HG03045 (cell line): ENCODE measurements around the gene GIN1.
"Not testable (repeated sequence)": the region's sequence is repeated elsewhere in the genome, so short reads cannot be mapped to it uniquely, and the experiment has no call there.

Source experiments
- ATAC-seq: cut with Tn5 transposase; IDR thresholded peaks from one replicate; pipeline ENCODE4 v1.9.1; 2021; ENCODE audit warnings: mild to moderate bottlenecking, moderate library complexity; ENCODE audit not compliant: unreplicated experiment

GIN1 gene, protein sequence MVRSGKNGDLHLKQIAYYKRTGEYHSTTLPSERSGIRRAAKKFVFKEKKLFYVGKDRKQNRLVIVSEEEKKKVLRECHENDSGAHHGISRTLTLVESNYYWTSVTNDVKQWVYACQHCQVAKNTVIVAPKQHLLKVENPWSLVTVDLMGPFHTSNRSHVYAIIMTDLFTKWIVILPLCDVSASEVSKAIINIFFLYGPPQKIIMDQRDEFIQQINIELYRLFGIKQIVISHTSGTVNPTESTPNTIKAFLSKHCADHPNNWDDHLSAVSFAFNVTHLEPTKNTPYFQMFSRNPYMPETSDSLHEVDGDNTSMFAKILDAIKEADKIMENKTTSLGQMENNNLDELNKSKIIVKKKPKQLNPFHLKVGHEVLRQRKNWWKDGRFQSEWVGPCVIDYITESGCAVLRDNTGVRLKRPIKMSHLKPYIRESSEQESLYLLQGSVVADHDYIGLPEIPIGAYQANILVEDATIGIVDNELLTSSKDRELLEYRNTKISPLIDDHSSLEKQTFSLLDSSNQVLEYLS

GRCh38 chr5:103119765-103120606 lies at the start of gene GIN1, which contains the start of gene PPIP5K2:
GIN1 (minus strand) TSS chr5:103120138; CDS start chr5:103108707, 11,431 bp downstream.
PPIP5K2 (plus strand) TSS chr5:103120301; CDS start chr5:103129590, 9,289 bp downstream.
- peak; percentile 95 for ATAC-seq

GRCh38 chr5:103166706-103167105 lies 46.8 kb upstream of the GIN1 start:
- ATAC-seq = no peak

DNA sequence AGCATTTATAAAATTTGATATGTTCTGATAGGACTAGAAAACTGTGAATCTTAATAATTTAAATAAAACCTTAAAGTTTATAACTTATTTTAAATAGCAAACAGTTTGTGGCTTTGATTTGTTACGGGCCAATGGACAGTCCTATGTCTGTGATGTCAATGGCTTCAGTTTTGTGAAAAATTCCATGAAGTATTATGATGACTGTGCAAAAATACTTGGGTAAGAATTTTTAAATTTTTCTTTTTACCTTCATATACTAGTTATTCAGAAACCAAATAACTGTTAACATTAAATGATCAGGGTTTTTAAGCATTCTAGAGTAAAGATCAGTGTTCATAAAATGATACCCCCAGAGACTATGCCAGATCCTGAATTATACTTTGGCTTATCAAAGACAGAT lies 31.2 kb upstream of the GIN1 start:
- ATAC-seq = no peak

GRCh38 chr5:103148213-103148612 lies 28.3 kb upstream of the GIN1 start:
- ATAC-seq = no peak

DNA sequence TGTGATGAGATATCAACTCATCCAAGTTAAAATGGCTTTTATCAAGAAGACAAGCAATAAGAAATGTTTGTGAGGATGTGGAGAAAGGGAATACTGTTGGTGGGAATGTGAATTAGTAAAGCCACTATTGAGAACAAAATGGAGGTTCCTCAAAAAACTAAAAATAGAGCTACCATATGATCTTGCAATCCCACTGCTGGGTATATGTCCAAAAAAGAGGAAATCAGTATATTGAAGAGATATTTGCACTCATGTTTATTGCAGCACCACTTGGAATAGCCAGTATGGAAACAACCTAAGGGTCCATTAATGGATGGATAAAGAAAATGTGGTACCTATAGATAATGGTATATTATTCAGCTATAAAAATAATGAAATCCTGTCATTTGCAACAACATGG lies 25.3 kb upstream of the GIN1 start:
- ATAC-seq = no peak

DNA sequence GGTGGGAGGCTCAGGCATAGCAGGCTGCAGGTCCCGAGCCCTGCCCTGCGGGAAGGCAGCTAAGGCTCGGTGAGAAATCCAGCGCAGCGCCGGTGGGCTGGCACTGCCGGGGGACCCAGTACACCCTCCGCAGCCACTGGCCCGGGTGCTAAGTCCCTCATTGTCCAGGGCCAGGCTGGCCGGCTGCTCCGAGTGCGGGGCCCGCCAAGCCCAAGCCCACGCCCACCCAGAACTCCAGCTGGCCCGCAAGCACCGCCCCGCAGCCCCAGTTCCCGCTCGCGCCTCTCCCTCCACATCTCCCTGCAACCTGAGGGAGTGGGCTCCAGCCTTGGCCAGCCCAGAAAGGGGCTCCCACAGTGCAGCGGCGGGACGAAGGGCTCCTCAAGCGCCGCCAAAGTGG lies 22.2 kb upstream of the GIN1 start:
- not testable (repeated sequence) for ATAC-seq

- peak; percentile 98 for ATAC-seq
These were observed 19.4 kb upstream of the GIN1 start for GRCh38 chr5:103139264-103139865.

DNA sequence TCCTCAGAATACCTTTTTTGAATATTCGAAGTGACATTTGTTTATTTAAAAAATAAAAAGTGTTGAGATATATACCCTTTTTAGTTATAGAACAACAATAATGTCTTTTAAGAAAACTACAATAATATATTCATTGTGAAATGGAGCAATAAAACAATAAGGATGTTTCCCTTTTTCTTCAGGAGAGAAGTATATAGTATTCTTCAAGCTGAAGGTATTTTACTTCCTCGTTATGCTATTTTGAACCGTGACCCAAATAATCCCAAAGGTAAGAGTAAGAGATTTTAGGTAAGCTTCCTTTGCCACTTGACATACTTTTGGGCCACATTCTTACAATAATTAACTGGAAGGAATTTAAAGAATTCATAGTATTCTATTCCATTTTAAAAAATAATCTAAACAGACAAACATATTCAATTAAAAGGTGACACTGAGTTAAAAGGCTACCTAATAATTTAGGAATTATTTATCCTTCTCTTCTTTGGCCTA lies 18.3 kb upstream of the GIN1 start:
- no peak for ATAC-seq

DNA sequence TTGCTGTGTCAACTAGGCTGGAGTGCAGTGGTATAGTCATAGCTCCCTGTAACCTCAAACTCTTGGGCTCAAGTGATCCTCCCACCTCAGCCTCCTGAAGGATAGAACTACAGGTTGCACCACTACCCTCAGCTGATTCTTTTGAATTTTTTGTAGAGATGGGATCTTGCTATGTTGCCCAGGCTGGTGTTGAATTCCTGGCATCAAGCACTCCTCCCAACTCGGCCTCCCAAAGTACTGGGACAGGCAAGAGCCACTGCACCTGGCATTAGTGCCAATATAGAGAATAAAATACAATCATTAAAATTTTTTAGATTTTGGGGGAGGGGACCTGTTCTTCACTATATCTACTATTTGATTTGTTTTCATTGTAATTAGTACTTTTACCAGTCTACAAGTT lies 15.5 kb upstream of the GIN1 start:
- ATAC-seq = no peak

- no peak for ATAC-seq
These were observed 13.3 kb upstream of the GIN1 start for GRCh38 chr5:103133231-103133630.

DNA sequence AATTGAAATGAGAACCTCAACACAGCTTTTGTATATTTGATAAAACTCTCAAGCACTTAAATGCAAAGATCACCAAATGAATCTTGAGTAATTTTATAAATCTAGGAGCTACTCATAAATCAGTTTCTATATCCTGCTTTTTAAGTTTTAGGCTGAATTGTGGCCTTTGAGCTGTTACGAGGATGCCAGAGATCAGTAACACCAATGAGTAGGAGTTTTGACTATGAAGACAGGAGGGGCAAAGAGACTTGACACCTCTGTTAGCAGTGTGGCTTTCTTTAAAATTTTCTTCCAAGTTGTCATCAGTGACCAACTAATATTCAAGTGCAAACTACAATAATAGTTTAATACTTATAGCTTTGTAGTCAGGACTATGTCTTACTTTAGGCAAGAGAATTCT lies 12.7 kb upstream of the GIN1 start:
- no peak for ATAC-seq

GRCh38 chr5:103128202-103128601 lies 8.3 kb upstream of the GIN1 start:
- ATAC-seq = no peak

GRCh38 chr5:103127292-103127817 lies 7.4 kb upstream of the GIN1 start:
- ATAC-seq = no peak

- ATAC-seq = no peak
These were observed 6.6 kb upstream of the GIN1 start for GRCh38 chr5:103126557-103126956.

DNA sequence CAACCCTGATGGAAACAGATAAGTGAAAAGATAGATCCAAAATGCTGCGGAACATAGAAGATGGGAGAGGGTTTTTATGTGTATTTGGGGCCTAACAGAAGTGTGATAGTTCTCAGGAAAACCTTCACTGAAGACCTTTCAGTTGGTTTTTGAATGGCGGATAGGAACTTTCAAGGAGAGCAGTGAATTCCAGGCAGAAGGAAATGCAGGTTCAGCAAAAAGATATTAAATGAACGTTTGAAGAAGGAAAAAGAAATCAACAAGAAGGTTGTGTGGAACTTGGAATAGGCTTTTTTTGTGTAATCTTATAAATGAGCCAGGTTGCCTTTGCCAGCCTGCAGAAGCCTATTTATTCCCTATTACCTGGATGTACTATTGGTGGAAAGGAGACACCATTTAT lies 2.3 kb upstream of the GIN1 start:
- ATAC-seq = no peak

DNA sequence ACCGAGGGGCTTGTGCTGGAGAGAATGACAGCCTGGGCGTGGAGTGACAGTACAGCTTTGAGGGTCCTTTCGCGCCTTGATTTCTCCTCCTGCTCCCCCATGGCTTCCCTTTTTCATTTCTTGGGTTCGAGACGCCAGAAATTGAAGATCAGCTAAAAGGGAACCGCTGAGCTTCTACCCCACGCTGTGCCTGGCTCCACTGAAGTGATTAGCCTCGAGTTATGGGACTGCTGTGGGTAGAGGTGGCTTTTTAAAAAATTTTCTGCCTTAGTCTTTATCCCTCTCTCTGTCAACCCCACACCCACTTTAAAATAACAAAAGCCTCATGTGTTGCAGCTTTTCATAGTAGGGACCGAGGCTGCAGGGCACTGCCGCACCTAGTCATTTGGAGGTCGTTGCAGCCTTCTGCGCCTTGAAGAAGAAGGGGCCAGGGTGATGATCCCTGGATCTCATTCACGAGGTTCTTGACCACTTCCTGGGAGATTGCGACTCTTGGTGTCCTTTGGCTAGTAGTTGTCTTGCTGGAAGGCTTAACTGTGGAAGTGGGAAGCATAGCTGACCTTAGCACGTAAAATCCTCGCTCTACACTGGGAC lies 766 bp upstream of the GIN1 start:
- ATAC-seq = no peak

- no peak for ATAC-seq
These were observed 721 bp downstream of the GIN1 start for GRCh38 chr5:103119070-103119764.

DNA sequence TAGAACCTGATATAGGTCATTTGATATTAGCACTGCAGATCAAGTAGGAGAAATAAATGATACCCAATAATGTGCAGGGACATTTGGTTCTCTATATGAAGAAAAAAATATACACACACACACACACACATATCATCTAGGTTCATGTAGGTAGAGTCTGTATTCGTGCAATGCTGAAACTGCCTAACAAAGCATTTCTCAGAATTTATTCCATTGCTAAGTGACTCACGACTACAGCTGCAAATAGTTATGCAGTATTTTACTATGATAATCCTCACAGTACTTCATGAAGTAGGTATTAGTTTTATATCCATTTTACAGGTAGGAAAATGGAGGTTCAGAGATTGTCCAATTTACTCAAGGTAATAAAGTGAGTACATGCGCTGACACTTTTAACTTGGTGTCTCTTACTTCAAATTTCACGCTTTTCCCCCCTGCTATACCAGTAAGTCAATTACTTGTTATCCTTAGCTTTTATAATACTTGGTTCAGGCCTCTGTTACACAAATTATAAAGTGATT lies 2.4 kb downstream of the GIN1 start:
- ATAC-seq = no peak

DNA sequence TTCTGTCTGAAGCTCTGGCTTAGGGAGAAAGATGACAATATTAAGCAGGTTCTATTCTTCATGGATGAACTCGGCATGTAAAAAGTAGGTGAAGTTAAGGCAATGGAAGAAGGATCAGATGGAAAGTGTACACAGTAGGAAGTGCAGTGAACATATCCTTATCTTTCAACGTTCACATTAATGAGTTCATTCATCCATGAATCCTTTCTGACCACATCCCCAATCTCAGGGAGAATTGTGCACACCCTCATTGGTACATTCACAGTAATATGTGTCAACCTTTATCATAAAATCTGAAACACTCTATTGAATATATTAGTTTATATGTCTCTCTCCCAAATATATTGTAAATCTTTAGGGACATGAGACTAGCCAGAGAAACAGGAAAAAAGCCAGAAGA lies 5.5 kb downstream of the GIN1 start:
- ATAC-seq = no peak

GRCh38 chr5:103112910-103113309 lies 7.0 kb downstream of the GIN1 start:
- no peak for ATAC-seq
